Tibial nerve (tissue), 4 donors: ENCODE results near the gene CD34.

ENCODE experiments used
- CTCF ChIP-seq, 5 experiments: fragments of 200-600 bp in 3 of 5; fragments of 450-650 bp in 2 of 5; sonication (generic) in 3 of 5; IDR thresholded peaks; one replicate each; pipeline ENCODE4 v1.5.1; 2016 to 2019; ENCODE audit warnings: antibody characterized with exemption in 5 of 5, mild to moderate bottlenecking in 3 of 5, moderate library complexity in 2 of 5
- EP300 ChIP-seq, 2 donors: sonication (generic); formaldehyde crosslinking; IDR thresholded peaks; one replicate each; pipeline ENCODE4 v1.6.1; 2017; ENCODE audit warnings: antibody characterized with exemption in 2 of 2, mild to moderate bottlenecking in 1 of 2
- POLR2A ChIP-seq, 2 donors: fragments of 450-650 bp; IDR thresholded peaks; one replicate each; pipeline ENCODE4 v1.6.1; 2017; ENCODE audit warnings: antibody characterized with exemption in 2 of 2, mild to moderate bottlenecking in 2 of 2, moderate library complexity in 2 of 2

DNA sequence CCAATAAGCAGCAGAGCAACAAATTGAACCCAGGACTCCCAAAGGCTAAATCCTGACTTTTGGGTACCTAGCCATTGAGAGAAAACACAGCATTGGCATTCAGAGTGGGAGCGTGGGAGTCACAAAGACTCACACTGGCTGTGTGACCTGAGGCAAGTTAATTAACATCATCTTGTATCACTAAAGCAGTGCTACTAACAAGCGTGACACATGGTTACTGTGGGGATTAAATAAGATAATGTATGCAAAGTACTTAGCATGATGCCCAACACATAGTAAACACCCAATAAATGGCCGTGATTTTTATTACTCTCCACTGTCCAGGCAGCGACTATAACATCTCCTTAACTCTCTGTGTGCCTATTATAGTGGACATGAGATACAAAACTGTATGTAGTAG lies 73.3 kb downstream of the CD34 start:
- no peak for TF ChIP-seq EP300 (IDR thresholded peaks at IDR 0.05)
- no peak for TF ChIP-seq CTCF (IDR thresholded peaks at IDR 0.05)
- no peak for TF ChIP-seq POLR2A (IDR thresholded peaks at IDR 0.05)
